HG03521 (cell line): ENCODE results near the gene DNAJB6.

Experiments
- ATAC-seq: cut with Tn5 transposase; IDR thresholded peaks from one replicate; pipeline ENCODE4 v1.9.1; 2021; ENCODE audit warnings: mild to moderate bottlenecking, moderate library complexity; ENCODE audit not compliant: unreplicated experiment

Gene DNAJB6

GRCh38 chr7:157462840-157463239 is 126.0 kb downstream of the DNAJB6 start:
- no peak for ATAC-seq

- no peak for ATAC-seq
These were observed 126.4 kb downstream of the DNAJB6 start for GRCh38 chr7:157463245-157463644.

DNA sequence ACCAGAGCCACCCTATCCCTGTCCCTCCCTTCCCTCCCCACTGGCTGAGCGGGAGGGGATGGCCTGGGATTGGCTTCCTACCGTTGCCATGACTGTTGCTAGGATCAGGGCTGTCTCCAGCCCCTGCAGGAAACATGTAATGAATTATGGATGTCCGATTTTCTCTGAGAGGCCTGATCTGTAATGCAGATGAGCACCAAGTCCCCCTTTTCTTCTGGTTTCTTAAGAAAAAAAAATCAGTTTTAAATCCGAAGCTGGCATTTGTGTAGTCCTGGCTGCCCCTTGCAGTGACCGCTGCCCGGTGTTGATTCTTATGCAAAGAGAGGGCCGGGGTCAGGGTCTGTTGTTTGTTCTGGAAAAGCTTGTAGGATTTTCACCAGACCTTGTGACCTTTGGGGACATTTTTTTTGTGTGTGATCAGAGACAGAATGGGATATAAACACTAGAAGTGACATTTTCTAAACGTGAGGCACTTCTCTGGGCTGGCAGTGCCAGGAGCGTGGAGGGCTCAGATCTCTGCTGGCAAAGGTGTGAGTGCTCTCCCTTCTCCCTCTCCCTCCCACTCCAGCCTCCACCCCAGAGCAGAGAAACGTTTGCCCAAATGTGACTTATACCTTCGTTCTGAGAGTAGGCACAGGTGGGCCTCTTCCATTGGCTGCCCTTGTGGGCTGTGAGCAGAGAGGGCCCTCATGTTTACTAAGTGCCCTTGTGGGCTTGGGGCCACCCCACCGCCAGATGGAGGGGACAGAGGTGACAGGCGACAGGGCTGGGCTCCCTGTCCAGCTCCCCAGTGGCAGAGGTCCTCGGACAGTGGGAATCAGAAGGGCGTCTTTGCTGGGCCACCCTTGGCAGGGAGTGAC is 127.5 kb downstream of the DNAJB6 start:
- ATAC-seq: no peak

- ATAC-seq: no peak
These were observed 128.4 kb downstream of the DNAJB6 start for GRCh38 chr7:157464971-157465886.

- ATAC-seq: no peak
These were observed 129.4 kb downstream of the DNAJB6 start for GRCh38 chr7:157465891-157466866.

DNA sequence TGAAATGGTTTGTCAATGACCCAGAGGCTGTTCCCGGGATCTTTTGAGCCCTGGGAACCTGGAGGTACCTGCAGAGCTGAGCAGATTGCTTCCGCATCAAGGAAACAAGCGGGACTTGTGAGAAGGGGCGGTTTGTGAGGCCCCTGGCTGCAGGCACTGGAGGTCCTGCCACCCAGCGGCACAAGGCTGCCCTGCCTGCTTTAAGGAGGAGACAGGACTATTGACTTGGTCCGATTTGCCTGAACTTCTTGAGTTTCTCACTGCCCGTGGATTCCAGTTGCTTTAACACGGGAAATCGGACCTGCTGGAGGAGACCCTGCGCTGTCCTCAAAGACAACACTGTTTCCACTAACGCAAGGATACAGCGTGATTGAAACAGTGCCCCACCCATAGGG is 130.1 kb downstream of the DNAJB6 start:
- no peak for ATAC-seq
